ENCODE results near the gene INSYN2B. TPM values are rescaled to one million over a fixed set of nuclear protein-coding genes. Genes with fewer than 3 reads are reported as not detected.
"Not testable (repeated sequence)": the region's sequence is repeated elsewhere in the genome, so short reads cannot be mapped to it uniquely, and the experiment has no call there.

INSYN2B gene
- total and polyA plus RNA-seq, 2 experiments from 2014 or later = not detected

DNA sequence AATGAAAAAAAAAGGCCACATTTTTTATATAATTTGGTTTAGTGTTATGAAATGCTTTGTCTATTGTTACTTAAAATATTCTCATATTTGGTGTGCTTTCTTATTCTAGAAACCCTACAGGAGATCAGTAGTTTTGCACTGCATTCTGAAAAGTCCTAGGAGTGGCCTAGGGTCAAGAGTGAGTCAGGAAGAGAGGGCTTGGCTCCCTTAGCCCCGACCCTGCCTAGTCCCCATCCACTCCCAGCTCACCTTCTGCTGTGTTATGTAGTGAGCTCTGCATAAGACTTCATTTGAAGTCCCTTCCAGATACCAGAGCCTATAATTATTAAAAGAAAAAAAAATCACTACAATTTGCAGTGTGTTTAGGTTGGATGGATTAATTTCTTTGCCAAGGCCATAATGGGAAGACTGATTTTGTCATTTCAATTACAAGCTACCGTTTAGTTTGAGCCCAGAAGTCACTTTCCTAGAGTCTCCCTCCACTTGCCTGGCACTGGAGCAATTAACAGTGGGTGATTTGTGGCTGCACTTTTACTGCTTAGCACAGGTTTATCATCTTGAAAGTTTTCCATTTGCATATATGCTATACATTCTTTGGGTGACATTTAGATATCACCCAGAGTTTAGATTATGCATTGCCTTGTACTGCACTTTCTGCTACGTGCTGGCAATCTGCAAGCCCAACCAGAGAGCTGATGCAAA, 143.3 kb downstream of the INSYN2B start (continued):
- TF ChIP-seq, protein P1, sequence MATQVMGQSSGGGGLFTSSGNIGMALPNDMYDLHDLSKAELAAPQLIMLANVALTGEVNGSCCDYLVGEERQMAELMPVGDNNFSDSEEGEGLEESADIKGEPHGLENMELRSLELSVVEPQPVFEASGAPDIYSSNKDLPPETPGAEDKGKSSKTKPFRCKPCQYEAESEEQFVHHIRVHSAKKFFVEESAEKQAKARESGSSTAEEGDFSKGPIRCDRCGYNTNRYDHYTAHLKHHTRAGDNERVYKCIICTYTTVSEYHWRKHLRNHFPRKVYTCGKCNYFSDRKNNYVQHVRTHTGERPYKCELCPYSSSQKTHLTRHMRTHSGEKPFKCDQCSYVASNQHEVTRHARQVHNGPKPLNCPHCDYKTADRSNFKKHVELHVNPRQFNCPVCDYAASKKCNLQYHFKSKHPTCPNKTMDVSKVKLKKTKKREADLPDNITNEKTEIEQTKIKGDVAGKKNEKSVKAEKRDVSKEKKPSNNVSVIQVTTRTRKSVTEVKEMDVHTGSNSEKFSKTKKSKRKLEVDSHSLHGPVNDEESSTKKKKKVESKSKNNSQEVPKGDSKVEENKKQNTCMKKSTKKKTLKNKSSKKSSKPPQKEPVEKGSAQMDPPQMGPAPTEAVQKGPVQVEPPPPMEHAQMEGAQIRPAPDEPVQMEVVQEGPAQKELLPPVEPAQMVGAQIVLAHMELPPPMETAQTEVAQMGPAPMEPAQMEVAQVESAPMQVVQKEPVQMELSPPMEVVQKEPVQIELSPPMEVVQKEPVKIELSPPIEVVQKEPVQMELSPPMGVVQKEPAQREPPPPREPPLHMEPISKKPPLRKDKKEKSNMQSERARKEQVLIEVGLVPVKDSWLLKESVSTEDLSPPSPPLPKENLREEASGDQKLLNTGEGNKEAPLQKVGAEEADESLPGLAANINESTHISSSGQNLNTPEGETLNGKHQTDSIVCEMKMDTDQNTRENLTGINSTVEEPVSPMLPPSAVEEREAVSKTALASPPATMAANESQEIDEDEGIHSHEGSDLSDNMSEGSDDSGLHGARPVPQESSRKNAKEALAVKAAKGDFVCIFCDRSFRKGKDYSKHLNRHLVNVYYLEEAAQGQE (IDR thresholded peaks at IDR 0.05; ENCODE audit: unreplicated experiment) = no peak
- TF ChIP-seq EZH2phosphoT487 (IDR thresholded peaks at IDR 0.05; ENCODE audit: unreplicated experiment) = no peak

DNA sequence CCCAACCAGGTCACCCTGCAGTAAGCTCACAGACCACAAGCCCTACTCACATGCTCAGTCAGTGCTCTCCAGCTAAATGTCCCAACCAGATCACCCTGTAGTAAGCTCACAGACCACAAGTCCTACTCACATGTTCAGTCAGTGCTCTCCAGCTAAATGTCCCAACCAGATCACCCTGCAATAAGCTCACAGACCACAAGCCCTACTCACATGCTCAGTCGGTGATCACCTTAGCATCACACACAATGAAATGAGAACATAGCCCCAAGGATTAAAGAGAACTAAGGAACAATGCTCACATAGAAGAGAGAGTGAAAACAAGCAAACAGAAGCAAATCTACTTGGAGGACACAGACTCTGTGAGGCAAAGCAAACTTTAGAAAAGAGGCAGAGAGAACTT, 145.8 kb downstream of the INSYN2B start:
- H3K4me2 ChIP-seq; H3K36me3 Mint-ChIP-seq (ENCODE audit: low read depth); H3K27ac ChIP-seq (ENCODE audit: low read depth); H3K9me3 Mint-ChIP-seq; H3K27ac Mint-ChIP-seq; H3K4me3 Mint-ChIP-seq; H2AFZ ChIP-seq; H3K9me2 ChIP-seq (ENCODE audit: insufficient read depth); H3K4me3 ChIP-seq; H3K79me2 ChIP-seq (replicated peaks; ENCODE audit: insufficient read depth); DNase-seq (ENCODE audit: low spot score); H3K4me1 Mint-ChIP-seq; H3K4me1 ChIP-seq (ENCODE audit: insufficient read depth); H3K27me3 Mint-ChIP-seq (ENCODE audit: insufficient read depth, low read depth, poor library complexity); H4K20me1 ChIP-seq (replicated peaks; ENCODE audit: insufficient read depth); ATAC-seq; H3F3A ChIP-seq (replicated peaks; ENCODE audit: low read depth); H3K36me3 ChIP-seq (ENCODE audit: insufficient read depth); H3K27me3 ChIP-seq (ENCODE audit: insufficient read depth): not testable (repeated sequence)

GRCh38 chr5:169833681-169834292, 146.5 kb downstream of the INSYN2B start:
- not testable (repeated sequence) for H3K27ac Mint-ChIP-seq; H3K36me3 Mint-ChIP-seq (ENCODE audit: low read depth); H3K4me3 Mint-ChIP-seq; H4K20me1 ChIP-seq (replicated peaks; ENCODE audit: insufficient read depth); H3K4me2 ChIP-seq; H2AFZ ChIP-seq; H3K36me3 ChIP-seq (ENCODE audit: insufficient read depth); H3K27ac ChIP-seq (ENCODE audit: low read depth); H3K4me1 ChIP-seq (ENCODE audit: insufficient read depth); H3K27me3 ChIP-seq (ENCODE audit: insufficient read depth); H3K4me3 ChIP-seq; DNase-seq (ENCODE audit: low spot score); H3K27me3 Mint-ChIP-seq (ENCODE audit: insufficient read depth, low read depth, poor library complexity); H3K9me3 Mint-ChIP-seq; ATAC-seq; H3K9me2 ChIP-seq (ENCODE audit: insufficient read depth); H3K79me2 ChIP-seq (replicated peaks; ENCODE audit: insufficient read depth); H3K4me1 Mint-ChIP-seq; H3F3A ChIP-seq (replicated peaks; ENCODE audit: low read depth)

DNA sequence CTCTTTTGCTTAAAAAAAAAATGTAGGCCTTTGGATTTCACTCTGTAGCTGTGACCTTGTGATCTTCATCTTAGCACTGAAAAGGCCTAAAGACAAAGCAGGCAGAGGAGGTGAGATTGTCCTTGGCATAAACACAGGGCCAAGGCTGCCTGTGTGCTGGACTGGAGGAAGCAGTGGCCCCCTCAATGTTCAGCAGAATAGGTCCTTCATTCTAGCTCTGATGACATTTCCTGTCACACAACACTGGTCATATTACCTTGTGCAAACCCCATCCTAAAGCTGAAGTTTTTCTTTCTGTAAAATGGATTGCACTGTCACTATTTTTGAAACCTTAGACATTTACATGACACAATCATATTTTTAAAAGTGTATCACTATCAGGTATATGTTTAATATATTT, 147.4 kb downstream of the INSYN2B start:
- no peak for TF ChIP-seq EZH2phosphoT487 (IDR thresholded peaks at IDR 0.05; ENCODE audit: unreplicated experiment)
- TF ChIP-seq EZH2 (IDR thresholded peaks at IDR 0.05; ENCODE audit: low read depth, unreplicated experiment) = no peak
- TF ChIP-seq, protein P1 (IDR thresholded peaks at IDR 0.05; ENCODE audit: unreplicated experiment) = no peak
- H3K9me2 ChIP-seq (ENCODE audit: insufficient read depth) = no peaks in the 10 kb centered on the region
- Mint-ChIP-seq H3K4me3 (no peak overlapping the region), H3K4me1 (no peaks in the 10 kb centered on the region), H3K27me3 (ENCODE audit: insufficient read depth, low read depth, poor library complexity) (peaks cover 2% of the 10 kb centered on the region), H3K27ac (no peak overlapping the region), H3K36me3 (ENCODE audit: low read depth) (no peaks in the 10 kb centered on the region), H3K9me3 (no peaks in the 10 kb centered on the region)
- H4K20me1 ChIP-seq (replicated peaks; ENCODE audit: insufficient read depth) = no peaks in the 10 kb centered on the region
- H3K4me1 ChIP-seq (ENCODE audit: insufficient read depth) = no peaks in the 10 kb centered on the region
- no peak overlapping the region for H3K4me3 ChIP-seq
- no peak for ATAC-seq
- H3K79me2 ChIP-seq (replicated peaks; ENCODE audit: insufficient read depth) = no peaks in the 10 kb centered on the region
- H3K27me3 ChIP-seq (ENCODE audit: insufficient read depth) = no peaks in the 10 kb centered on the region
- H3K27ac ChIP-seq (ENCODE audit: low read depth) = no peak overlapping the region
- no peaks in the 10 kb centered on the region for H3F3A ChIP-seq (replicated peaks; ENCODE audit: low read depth)
- no peaks in the 10 kb centered on the region for H3K36me3 ChIP-seq (ENCODE audit: insufficient read depth)
- DNase-seq (ENCODE audit: low spot score) = no peak
- H3K4me2 ChIP-seq = no peak overlapping the region
- H2AFZ ChIP-seq = no peak overlapping the region
